ENCODE results near the gene TMEM81.

- TF ChIP-seq CTCF (conservative IDR thresholded peaks at IDR 0.05) (no peak), ZFX (IDR thresholded peaks at IDR 0.05) (no peak)
Measured at GRCh38 chr1:205062319-205062718, 21.9 kb downstream of the TMEM81 start.
